HFF-Myc (cell line): ENCODE results near the gene MXD3.
"Not testable (repeated sequence)": the region's sequence is repeated elsewhere in the genome, so short reads cannot be mapped to it uniquely, and the experiment has no call there.

Experiments used
- DNase-seq: peaks from one replicate; pipeline ENCODE4 v3.0.0-alpha.2; 2011; ENCODE audit warnings: low read depth; ENCODE audit errors: extremely low read depth
- H3K4me3 ChIP-seq: replicated peaks from 2 replicates; pipeline ENCODE4 v1.5.1; 2011; ENCODE audit warnings: low read depth, mild to moderate bottlenecking, control low read depth, low read length
- CTCF ChIP-seq: IDR thresholded peaks from 2 replicates; pipeline ENCODE4 v1.5.1; 2012; ENCODE audit warnings: mild to moderate bottlenecking, low read depth, low read length, control low read depth; ENCODE audit errors: missing control alignments

The MXD3 gene

GRCh38 chr5:177307544-177308363, 3.9 kb downstream of the MXD3 start:
- no peak overlapping the region for H3K4me3 ChIP-seq

GRCh38 chr5:177306674-177307543, 4.8 kb downstream of the MXD3 start:
- DNase-seq = no peak
- TF ChIP-seq CTCF = no peak
- H3K4me3 ChIP-seq = no peak overlapping the region

More at GRCh38 chr5:177307544-177308363, 3.9 kb downstream of the MXD3 start:
- no peak for DNase-seq
- TF ChIP-seq CTCF = no peak

- H3K4me3 ChIP-seq, DNase-seq: not testable (repeated sequence)
Observed at GRCh38 chr5:177306103-177306640, 5.5 kb downstream of the MXD3 start.

GRCh38 chr5:177304392-177305119, 7.1 kb downstream of the MXD3 start:
- H3K4me3 ChIP-seq = peak overlapping the region; percentile 78
- no peak for DNase-seq
- no peak for TF ChIP-seq CTCF

- H3K4me3 ChIP-seq = peak overlapping the region; percentile 78
- no peak for TF ChIP-seq CTCF
- DNase-seq = no peak
Observed at GRCh38 chr5:177303925-177304391, 7.7 kb downstream of the MXD3 start.

- DNase-seq = no peak
- TF ChIP-seq CTCF = peak; percentile 25
- peak within 1 kb of the TSS; percentile 78 for H3K4me3 ChIP-seq
Observed at GRCh38 chr5:177303121-177303924, 8.4 kb downstream of the MXD3 start, which contains the start of the genes PRELID1 and RAB24. Gene PRELID1 (plus strand): TSS chr5:177303799. CDS start chr5:177303986, 187 bp downstream. Gene RAB24 (minus strand): TSS chr5:177303719. CDS start chr5:177303288, 431 bp downstream.
